ENCODE data around the gene PLXDC1. TPM values are rescaled to one million over a fixed set of nuclear protein-coding genes. Genes with fewer than 3 reads are reported as not detected.

The PLXDC1 gene
- total and polyA plus RNA-seq, 2 of the 13 experiments (the other 11 are each of a cell fraction or from before 2014, with no cell fraction given) = not detected

- TF ChIP-seq PAXIP1 (CRISPR knock-in tag; conservative IDR thresholded peaks at IDR 0.05) = no peak
- TF ChIP-seq SOX5 (CRISPR knock-in tag; IDR thresholded peaks at IDR 0.05; ENCODE audit: borderline replicate concordance) = no peak
- no peak for TF ChIP-seq ZBTB44 (CRISPR knock-in tag; IDR thresholded peaks at IDR 0.05)
- no peak for TF ChIP-seq BCL6 (CRISPR knock-in tag; IDR thresholded peaks at IDR 0.05)
- no peak for TF ChIP-seq YY1 (IDR thresholded peaks at IDR 0.05; ENCODE audit: insufficient read depth, insufficient replicate concordance, low read depth, low read length)
- no peak for TF ChIP-seq SIN3B (IDR thresholded peaks at IDR 0.05; ENCODE audit: low read length)
- no peak for TF ChIP-seq NR2F1 (CRISPR knock-in tag; IDR thresholded peaks at IDR 0.05)
- TF ChIP-seq KLF13 (CRISPR knock-in tag; IDR thresholded peaks at IDR 0.05) = no peak
- TF ChIP-seq ZNF207 (IDR thresholded peaks at IDR 0.05; ENCODE audit: borderline replicate concordance) = no peak
- TF ChIP-seq RBM39 (IDR thresholded peaks at IDR 0.05; ENCODE audit: low read depth, low read length, poor library complexity, severe bottlenecking) = no peak
- TF ChIP-seq, protein P1, sequence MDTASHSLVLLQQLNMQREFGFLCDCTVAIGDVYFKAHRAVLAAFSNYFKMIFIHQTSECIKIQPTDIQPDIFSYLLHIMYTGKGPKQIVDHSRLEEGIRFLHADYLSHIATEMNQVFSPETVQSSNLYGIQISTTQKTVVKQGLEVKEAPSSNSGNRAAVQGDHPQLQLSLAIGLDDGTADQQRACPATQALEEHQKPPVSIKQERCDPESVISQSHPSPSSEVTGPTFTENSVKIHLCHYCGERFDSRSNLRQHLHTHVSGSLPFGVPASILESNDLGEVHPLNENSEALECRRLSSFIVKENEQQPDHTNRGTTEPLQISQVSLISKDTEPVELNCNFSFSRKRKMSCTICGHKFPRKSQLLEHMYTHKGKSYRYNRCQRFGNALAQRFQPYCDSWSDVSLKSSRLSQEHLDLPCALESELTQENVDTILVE (CRISPR knock-in tag; IDR thresholded peaks at IDR 0.05) = no peak
- TF ChIP-seq ZNF652 (CRISPR knock-in tag; IDR thresholded peaks at IDR 0.05; ENCODE audit: borderline replicate concordance, low read depth) = peak; percentile 82
- TF ChIP-seq, protein P2, sequence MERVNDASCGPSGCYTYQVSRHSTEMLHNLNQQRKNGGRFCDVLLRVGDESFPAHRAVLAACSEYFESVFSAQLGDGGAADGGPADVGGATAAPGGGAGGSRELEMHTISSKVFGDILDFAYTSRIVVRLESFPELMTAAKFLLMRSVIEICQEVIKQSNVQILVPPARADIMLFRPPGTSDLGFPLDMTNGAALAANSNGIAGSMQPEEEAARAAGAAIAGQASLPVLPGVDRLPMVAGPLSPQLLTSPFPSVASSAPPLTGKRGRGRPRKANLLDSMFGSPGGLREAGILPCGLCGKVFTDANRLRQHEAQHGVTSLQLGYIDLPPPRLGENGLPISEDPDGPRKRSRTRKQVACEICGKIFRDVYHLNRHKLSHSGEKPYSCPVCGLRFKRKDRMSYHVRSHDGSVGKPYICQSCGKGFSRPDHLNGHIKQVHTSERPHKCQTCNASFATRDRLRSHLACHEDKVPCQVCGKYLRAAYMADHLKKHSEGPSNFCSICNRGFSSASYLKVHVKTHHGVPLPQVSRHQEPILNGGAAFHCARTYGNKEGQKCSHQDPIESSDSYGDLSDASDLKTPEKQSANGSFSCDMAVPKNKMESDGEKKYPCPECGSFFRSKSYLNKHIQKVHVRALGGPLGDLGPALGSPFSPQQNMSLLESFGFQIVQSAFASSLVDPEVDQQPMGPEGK (CRISPR knock-in tag; IDR thresholded peaks at IDR 0.05) = peak; percentile 83
- no peak for TF ChIP-seq STAT6 (CRISPR knock-in tag; IDR thresholded peaks at IDR 0.05; ENCODE audit: borderline replicate concordance)
- TF ChIP-seq FIP1L1 (IDR thresholded peaks at IDR 0.05; ENCODE audit: borderline replicate concordance, insufficient read depth, low read depth, low read length) = no peak
- TF ChIP-seq KLF11 (CRISPR knock-in tag; IDR thresholded peaks at IDR 0.05) = no peak
- peak; percentile 50; the same call in 1 of the 2 replicates for TF ChIP-seq TAF1 (CRISPR knock-in tag; IDR thresholded peaks at IDR 0.05)
- TF ChIP-seq ZSCAN22 (CRISPR knock-in tag; IDR thresholded peaks at IDR 0.05) = no peak
Observed at GRCh38 chr17:39197380-39198185, 46.1 kb upstream of the PLXDC1 start, which contains the start of gene CACNB1 (continued).
